CD4-positive, alpha-beta T cell treated with Interferon alpha-2 for 1 hour (primary cell): ENCODE measurements around the gene SIGLEC5.

Experiments used
- DNase-seq, 2 donors: peaks; one replicate each; pipeline ENCODE4 v3.0.0-alpha.2; 2020 to 2022

Gene SIGLEC5

GRCh38 chr19:51587264-51588191, 42.7 kb downstream of the SIGLEC5 start:
- no peak for DNase-seq

- DNase-seq: no peak
These were observed 43.4 kb downstream of the SIGLEC5 start for GRCh38 chr19:51586799-51587198.

GRCh38 chr19:51586103-51586728, 44.0 kb downstream of the SIGLEC5 start:
- DNase-seq: no peak

- no peak for DNase-seq
These were observed 53.4 kb downstream of the SIGLEC5 start for GRCh38 chr19:51576850-51577249.

- no peak for DNase-seq
These were observed 56.9 kb downstream of the SIGLEC5 start for GRCh38 chr19:51573331-51573730.

- no peak for DNase-seq
These were observed 57.3 kb downstream of the SIGLEC5 start for GRCh38 chr19:51572908-51573307.

- no peak for DNase-seq
These were observed 57.8 kb downstream of the SIGLEC5 start for GRCh38 chr19:51572410-51572809.

GRCh38 chr19:51571599-51571998, 58.6 kb downstream of the SIGLEC5 start:
- DNase-seq: peak in 1 of 2 donors; percentile 4

GRCh38 chr19:51570962-51571575, 59.1 kb downstream of the SIGLEC5 start, which contains the start of gene ZNF175:
Gene ZNF175, plus strand, starts transcription at chr19:51571283. Its CDS starts 2,047 bp downstream, at chr19:51573330.
- DNase-seq: peak; percentile 86 to 91

- DNase-seq: no peak
These were observed 61.7 kb downstream of the SIGLEC5 start for GRCh38 chr19:51568456-51568855.

GRCh38 chr19:51567583-51567982, 62.6 kb downstream of the SIGLEC5 start:
- no peak for DNase-seq

GRCh38 chr19:51566489-51567100, 63.6 kb downstream of the SIGLEC5 start:
- no peak for DNase-seq

GRCh38 chr19:51565583-51565982, 64.6 kb downstream of the SIGLEC5 start:
- DNase-seq: no peak

- no peak for DNase-seq
These were observed 65.4 kb downstream of the SIGLEC5 start for GRCh38 chr19:51564791-51565190.
